Mammary epithelial cell (primary cell): ENCODE data around the gene TAS2R42.

Experiments
- EZH2 ChIP-seq: IDR thresholded peaks from 2 replicates; pipeline ENCODE4 v1.6.1; 2012; ENCODE audit warnings: low read length, inconsistent platforms, borderline replicate concordance
- TF ChIP-seq, protein P1 (sequence below), 2 donors: IDR thresholded peaks in 1 of 2; conservative IDR thresholded peaks in 1 of 2; 2 replicates each; pipeline ENCODE4 v1.5.1; 2011 to 2012; ENCODE audit warnings: inconsistent platforms in 2 of 2, low read length in 2 of 2, mild to moderate bottlenecking in 2 of 2, control low read depth in 1 of 2, low read depth in 1 of 2; ENCODE audit not compliant: insufficient read depth in 1 of 2; ENCODE audit errors: extremely low read depth in 1 of 2

DNA sequence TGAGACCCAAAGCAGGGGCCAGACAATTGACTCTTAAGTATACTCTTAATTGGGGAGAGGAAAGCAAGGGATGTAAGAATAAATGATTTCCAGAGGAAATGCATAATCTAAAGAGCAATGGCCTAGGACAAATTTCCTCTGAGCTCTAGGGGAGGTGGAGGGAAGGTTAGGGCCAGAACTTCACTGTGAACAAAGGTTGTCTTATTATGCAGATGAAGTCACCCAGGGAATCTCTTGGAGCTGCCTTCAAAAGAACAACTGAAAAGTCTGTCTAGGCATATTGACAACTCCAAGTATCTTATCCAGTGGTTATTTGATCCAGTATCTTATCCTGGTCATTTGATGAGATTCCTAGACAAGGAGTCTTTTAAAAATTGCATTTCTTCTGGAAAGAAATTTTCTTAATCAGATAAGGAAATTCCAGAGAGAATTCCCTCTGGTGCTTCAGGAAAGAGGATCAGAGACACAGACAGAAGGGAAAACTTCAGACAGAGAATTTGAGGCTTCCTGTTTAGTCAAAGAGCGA, 32.3 kb downstream of the TAS2R42 start:
- TF ChIP-seq, protein P1, sequence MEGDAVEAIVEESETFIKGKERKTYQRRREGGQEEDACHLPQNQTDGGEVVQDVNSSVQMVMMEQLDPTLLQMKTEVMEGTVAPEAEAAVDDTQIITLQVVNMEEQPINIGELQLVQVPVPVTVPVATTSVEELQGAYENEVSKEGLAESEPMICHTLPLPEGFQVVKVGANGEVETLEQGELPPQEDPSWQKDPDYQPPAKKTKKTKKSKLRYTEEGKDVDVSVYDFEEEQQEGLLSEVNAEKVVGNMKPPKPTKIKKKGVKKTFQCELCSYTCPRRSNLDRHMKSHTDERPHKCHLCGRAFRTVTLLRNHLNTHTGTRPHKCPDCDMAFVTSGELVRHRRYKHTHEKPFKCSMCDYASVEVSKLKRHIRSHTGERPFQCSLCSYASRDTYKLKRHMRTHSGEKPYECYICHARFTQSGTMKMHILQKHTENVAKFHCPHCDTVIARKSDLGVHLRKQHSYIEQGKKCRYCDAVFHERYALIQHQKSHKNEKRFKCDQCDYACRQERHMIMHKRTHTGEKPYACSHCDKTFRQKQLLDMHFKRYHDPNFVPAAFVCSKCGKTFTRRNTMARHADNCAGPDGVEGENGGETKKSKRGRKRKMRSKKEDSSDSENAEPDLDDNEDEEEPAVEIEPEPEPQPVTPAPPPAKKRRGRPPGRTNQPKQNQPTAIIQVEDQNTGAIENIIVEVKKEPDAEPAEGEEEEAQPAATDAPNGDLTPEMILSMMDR (conservative IDR thresholded peaks at IDR 0.05 in 1 of 2, IDR thresholded peaks at IDR 0.05 in 1 of 2; ENCODE audit: extremely low read depth in 1 of 2, insufficient read depth in 1 of 2, low read depth in 1 of 2, low read length in 2 of 2): no peak
- TF ChIP-seq EZH2: no peak
